Measurements from ENCODE around the gene APLNR. TPM values are rescaled to one million over a fixed set of nuclear protein-coding genes. Genes with fewer than 3 reads are reported as not detected.

APLNR gene
- total RNA-seq, 1 donor = not detected

DNA sequence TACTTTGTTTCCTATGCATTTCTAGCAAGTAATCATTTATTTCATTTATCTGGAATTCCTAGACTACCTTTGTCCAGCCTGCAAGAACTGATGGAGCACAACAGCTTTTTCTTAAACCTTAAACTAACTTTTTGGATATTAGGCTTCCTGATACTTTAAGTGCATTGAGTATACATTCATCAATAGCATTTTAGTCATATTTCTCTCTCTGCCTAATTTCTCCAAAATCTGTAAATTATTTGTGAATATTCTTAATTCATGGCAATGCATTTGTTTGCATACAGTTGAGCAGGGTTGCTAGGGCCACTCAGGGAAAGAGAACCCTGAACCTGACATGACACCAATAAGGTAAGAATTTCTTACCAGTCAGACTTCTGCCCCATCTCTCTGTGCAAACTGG lies 29.1 kb upstream of the APLNR start:
- TF ChIP-seq, protein P1, sequence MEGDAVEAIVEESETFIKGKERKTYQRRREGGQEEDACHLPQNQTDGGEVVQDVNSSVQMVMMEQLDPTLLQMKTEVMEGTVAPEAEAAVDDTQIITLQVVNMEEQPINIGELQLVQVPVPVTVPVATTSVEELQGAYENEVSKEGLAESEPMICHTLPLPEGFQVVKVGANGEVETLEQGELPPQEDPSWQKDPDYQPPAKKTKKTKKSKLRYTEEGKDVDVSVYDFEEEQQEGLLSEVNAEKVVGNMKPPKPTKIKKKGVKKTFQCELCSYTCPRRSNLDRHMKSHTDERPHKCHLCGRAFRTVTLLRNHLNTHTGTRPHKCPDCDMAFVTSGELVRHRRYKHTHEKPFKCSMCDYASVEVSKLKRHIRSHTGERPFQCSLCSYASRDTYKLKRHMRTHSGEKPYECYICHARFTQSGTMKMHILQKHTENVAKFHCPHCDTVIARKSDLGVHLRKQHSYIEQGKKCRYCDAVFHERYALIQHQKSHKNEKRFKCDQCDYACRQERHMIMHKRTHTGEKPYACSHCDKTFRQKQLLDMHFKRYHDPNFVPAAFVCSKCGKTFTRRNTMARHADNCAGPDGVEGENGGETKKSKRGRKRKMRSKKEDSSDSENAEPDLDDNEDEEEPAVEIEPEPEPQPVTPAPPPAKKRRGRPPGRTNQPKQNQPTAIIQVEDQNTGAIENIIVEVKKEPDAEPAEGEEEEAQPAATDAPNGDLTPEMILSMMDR (IDR thresholded peaks at IDR 0.05; ENCODE audit: insufficient read depth, low read depth, low read length) = no peak
- DNase-seq (ENCODE audit: low read depth) = no peak
- H3K4me3 ChIP-seq (ENCODE audit: low read depth, low read length) = no peak overlapping the region

DNA sequence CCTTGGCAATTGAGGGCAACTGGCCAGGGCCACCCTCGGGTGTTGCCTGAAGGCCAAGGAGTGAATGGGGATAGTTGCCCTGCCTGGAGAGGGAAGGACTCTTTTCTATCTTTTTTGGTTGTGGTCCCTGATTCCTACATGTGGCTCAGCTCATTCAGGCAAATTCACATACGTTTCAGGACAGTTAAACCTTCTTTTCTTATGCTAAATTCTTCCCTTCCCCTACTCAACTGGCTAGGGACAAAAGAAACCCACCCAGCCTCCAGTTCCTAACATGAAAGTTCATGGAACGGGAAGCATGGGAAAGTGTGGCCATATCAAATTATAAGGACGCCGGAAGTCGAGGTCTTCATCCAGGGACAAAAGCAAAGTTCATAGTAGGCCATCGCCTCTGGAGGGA lies 26.3 kb upstream of the APLNR start:
- no peak overlapping the region for H3K4me3 ChIP-seq (ENCODE audit: low read depth, low read length)
- no peak for DNase-seq (ENCODE audit: low read depth)
- TF ChIP-seq, protein P1 (IDR thresholded peaks at IDR 0.05; ENCODE audit: insufficient read depth, low read depth, low read length) = no peak

DNA sequence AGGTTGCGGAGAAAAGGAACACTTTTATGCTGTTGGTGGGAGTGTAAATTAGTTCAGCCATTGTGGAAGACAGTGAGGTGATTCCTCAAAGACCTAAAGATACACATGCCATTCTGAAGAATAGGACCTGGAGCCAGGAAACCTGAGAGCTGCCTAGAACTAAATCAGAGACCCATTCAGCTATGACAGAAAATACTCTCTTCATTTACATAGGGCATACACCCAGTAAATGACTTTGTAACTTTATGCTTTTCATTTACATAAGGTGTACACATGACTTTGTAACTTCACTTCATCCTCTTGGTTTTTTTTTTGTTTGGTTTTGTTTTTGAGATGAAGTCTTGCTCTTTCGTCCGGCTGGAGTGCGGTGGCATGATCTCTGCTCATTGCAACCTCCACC lies 25.1 kb upstream of the APLNR start:
- H3K4me3 ChIP-seq (ENCODE audit: low read depth, low read length) = no peak overlapping the region
- TF ChIP-seq, protein P1 (IDR thresholded peaks at IDR 0.05; ENCODE audit: insufficient read depth, low read depth, low read length) = no peak
- no peak for DNase-seq (ENCODE audit: low read depth)

DNA sequence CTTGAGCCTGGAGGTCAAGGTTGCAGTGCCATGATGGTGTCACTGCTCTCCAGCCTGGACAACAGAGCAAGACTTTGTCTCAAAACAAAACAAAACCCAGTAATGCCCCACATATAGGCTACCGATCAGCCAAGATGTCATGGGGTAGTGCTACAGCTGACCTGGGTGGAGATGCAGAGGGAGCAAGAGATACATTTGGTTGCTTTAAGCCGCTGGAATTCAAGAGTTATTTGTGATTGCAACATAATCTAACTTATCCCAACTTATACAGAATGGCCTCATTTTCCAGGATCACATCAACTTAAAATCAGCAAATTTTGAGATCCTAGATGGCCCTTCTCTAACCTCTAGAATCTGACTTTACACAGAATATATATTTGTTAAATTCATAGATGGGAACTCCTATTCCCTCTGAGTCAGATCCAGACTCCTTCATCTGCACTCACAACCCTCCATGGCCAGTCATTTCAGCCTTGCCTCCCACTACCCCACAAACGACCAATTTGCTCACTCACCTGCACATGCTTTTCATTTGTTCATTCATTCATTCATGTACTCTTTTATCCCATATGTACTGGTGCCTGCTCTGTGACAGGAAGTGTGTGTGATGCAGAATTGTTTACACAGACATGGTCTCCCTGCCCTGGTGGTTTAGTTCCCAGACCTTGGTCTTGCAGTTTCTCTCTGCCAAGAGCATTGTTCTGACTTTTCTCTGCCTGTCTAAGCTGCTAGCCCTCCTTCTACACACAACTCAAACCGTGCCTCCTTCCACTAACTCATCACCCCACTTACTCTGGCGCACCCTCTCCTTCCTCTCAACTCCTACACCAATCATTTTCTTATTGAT lies 24.1 kb upstream of the APLNR start:
- TF ChIP-seq, protein P1 (IDR thresholded peaks at IDR 0.05; ENCODE audit: insufficient read depth, low read depth, low read length) = no peak
- H3K4me3 ChIP-seq (ENCODE audit: low read depth, low read length) = no peak overlapping the region
- no peak for DNase-seq (ENCODE audit: low read depth)

DNA sequence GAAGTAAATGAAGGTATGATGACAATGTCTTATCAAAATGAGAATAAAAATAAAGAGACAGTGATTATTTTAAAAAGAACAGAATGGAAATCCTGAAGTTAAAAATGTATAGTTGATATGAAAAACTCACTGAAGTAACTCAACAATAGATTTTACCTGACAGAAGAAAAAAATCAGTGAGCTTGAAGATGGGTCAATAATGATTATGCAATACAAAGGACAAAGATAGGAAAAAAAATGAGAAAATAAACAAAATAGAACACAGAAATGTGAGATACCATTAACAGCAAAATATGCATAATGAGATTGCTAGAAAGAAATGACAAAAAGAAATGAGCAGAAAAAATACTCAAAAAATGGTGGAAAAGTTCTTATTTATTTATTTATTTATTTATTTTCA lies 19.1 kb upstream of the APLNR start:
- DNase-seq (ENCODE audit: low read depth) = no peak
- TF ChIP-seq, protein P1 (IDR thresholded peaks at IDR 0.05; ENCODE audit: insufficient read depth, low read depth, low read length) = no peak
- H3K4me3 ChIP-seq (ENCODE audit: low read depth, low read length) = no peak overlapping the region

- H3K4me3 ChIP-seq (ENCODE audit: low read depth, low read length) = no peak overlapping the region
- DNase-seq (ENCODE audit: low read depth) = no peak
- TF ChIP-seq, protein P1 (IDR thresholded peaks at IDR 0.05; ENCODE audit: insufficient read depth, low read depth, low read length) = no peak
These were observed 18.6 kb upstream of the APLNR start for GRCh38 chr11:57255618-57256017.

DNA sequence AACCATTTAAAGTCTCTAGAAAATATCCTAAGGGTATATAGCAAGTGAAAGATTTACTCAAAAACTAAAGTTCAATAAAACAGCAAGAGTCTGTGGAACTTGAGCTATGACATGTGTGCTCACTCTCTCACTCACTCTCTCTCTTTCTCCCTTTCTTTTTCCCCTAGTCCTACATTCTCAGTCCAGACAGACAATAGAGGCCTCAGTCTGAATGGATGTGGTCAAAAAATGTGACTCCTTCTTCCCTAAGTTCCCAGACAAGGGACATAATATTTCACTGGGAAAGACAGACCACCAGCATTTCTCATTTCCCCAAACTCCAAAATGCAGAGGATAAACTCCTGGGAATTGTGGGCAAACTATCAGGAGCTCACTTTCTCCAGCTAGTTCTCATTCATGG lies 17.6 kb upstream of the APLNR start:
- DNase-seq (ENCODE audit: low read depth) = no peak
- TF ChIP-seq, protein P1 (IDR thresholded peaks at IDR 0.05; ENCODE audit: insufficient read depth, low read depth, low read length) = no peak
- H3K4me3 ChIP-seq (ENCODE audit: low read depth, low read length) = no peak overlapping the region

Measured in fibroblast of villous mesenchyme (primary cell).